Mucosa of stomach (tissue), 1 donor: Measurements from ENCODE around the gene FANCC.

ENCODE experiments used
- H3K27me3 ChIP-seq: one replicate; pipeline ENCODE4 v1.7.0; 2013; ENCODE audit warnings: mild to moderate bottlenecking, low read length; ENCODE audit not compliant: control insufficient read depth, insufficient read depth
- H3K36me3 ChIP-seq: one replicate; pipeline ENCODE4 v1.7.0; 2013; ENCODE audit warnings: low read length; ENCODE audit not compliant: control insufficient read depth, insufficient read depth
- H3K4me1 ChIP-seq: one replicate; pipeline ENCODE4 v1.7.0; 2013; ENCODE audit warnings: mild to moderate bottlenecking, low read length; ENCODE audit not compliant: control insufficient read depth, insufficient read depth
- H3K4me3 ChIP-seq: one replicate; pipeline ENCODE4 v1.7.0; 2013; ENCODE audit warnings: low read length
- H3K9ac ChIP-seq: one replicate; pipeline ENCODE4 v1.7.0; 2013; ENCODE audit warnings: mild to moderate bottlenecking, low read length, moderate library complexity
- H3K9me3 ChIP-seq: one replicate; pipeline ENCODE4 v1.7.0; 2013; ENCODE audit warnings: mild to moderate bottlenecking, low read length, moderate library complexity; ENCODE audit not compliant: control insufficient read depth
- donor health status: Pancreatic carcinoma.

FANCC gene

GRCh38 chr9:95077766-95078370 lies 239.6 kb downstream of the FANCC start:
- peaks cover 39% of the 10 kb centered on the region for H3K4me1 ChIP-seq

GRCh38 chr9:95077053-95077765 lies 240.3 kb downstream of the FANCC start:
- no peaks in the 10 kb centered on the region for H3K9me3 ChIP-seq
- H3K4me3 ChIP-seq = no peak overlapping the region
- no peaks in the 10 kb centered on the region for H3K27me3 ChIP-seq
- H3K9ac ChIP-seq = peak overlapping the region; percentile 18
- peaks cover 39% of the 10 kb centered on the region for H3K4me1 ChIP-seq
- peaks cover 5% of the 10 kb centered on the region for H3K36me3 ChIP-seq

More at GRCh38 chr9:95077766-95078370, 239.6 kb downstream of the FANCC start:
- Histone ChIP-seq H3K27me3 (no peaks in the 10 kb centered on the region), H3K9me3 (no peaks in the 10 kb centered on the region), H3K4me3 (no peak overlapping the region), H3K9ac (peak overlapping the region; percentile 7), H3K36me3 (peaks cover 12% of the 10 kb centered on the region)

- H3K27me3 ChIP-seq = no peaks in the 10 kb centered on the region
- no peak overlapping the region for H3K4me3 ChIP-seq
- peaks cover under 1% of the 10 kb centered on the region for H3K36me3 ChIP-seq
- H3K9ac ChIP-seq = peak overlapping the region; percentile 18
- H3K4me1 ChIP-seq = peaks cover 39% of the 10 kb centered on the region
- no peaks in the 10 kb centered on the region for H3K9me3 ChIP-seq
Measured at GRCh38 chr9:95076696-95077052, 240.8 kb downstream of the FANCC start.

GRCh38 chr9:95075700-95076099 lies 241.8 kb downstream of the FANCC start:
- H3K4me3 ChIP-seq = no peak overlapping the region
- no peaks in the 10 kb centered on the region for H3K27me3 ChIP-seq
- H3K4me1 ChIP-seq = peaks cover 39% of the 10 kb centered on the region
- H3K36me3 ChIP-seq = no peaks in the 10 kb centered on the region
- no peak overlapping the region for H3K9ac ChIP-seq
- H3K9me3 ChIP-seq = no peaks in the 10 kb centered on the region

- Histone ChIP-seq H3K9me3 (no peaks in the 10 kb centered on the region), H3K9ac (no peak overlapping the region), H3K4me1 (peaks cover 39% of the 10 kb centered on the region), H3K4me3 (no peak overlapping the region), H3K27me3 (no peaks in the 10 kb centered on the region), H3K36me3 (no peaks in the 10 kb centered on the region)
Measured at GRCh38 chr9:95074632-95075031, 242.9 kb downstream of the FANCC start.

- Histone ChIP-seq H3K9me3 (no peaks in the 10 kb centered on the region), H3K4me1 (peaks cover 32% of the 10 kb centered on the region), H3K9ac (no peak overlapping the region)
Measured at GRCh38 chr9:95073918-95074317, 243.6 kb downstream of the FANCC start.

GRCh38 chr9:95073042-95073607 lies 244.4 kb downstream of the FANCC start:
- H3K9ac ChIP-seq = no peak overlapping the region
- H3K27me3 ChIP-seq = no peaks in the 10 kb centered on the region
- no peaks in the 10 kb centered on the region for H3K36me3 ChIP-seq
- H3K4me1 ChIP-seq = peaks cover 24% of the 10 kb centered on the region
- no peaks in the 10 kb centered on the region for H3K9me3 ChIP-seq
- no peak overlapping the region for H3K4me3 ChIP-seq

More at GRCh38 chr9:95073918-95074317, 243.6 kb downstream of the FANCC start:
- Histone ChIP-seq H3K36me3 (no peaks in the 10 kb centered on the region), H3K4me3 (no peak overlapping the region), H3K27me3 (no peaks in the 10 kb centered on the region)

GRCh38 chr9:95071925-95072324 lies 245.6 kb downstream of the FANCC start:
- H3K9ac ChIP-seq = no peak overlapping the region
- no peaks in the 10 kb centered on the region for H3K36me3 ChIP-seq
- H3K9me3 ChIP-seq = no peaks in the 10 kb centered on the region
- H3K4me3 ChIP-seq = no peak overlapping the region
- H3K4me1 ChIP-seq = peaks cover 12% of the 10 kb centered on the region
- no peaks in the 10 kb centered on the region for H3K27me3 ChIP-seq

- no peak overlapping the region for H3K9ac ChIP-seq
- H3K9me3 ChIP-seq = no peaks in the 10 kb centered on the region
- H3K4me3 ChIP-seq = no peak overlapping the region
- no peaks in the 10 kb centered on the region for H3K27me3 ChIP-seq
- H3K4me1 ChIP-seq = peaks cover 7% of the 10 kb centered on the region
- no peaks in the 10 kb centered on the region for H3K36me3 ChIP-seq
Measured at GRCh38 chr9:95071450-95071849, 246.1 kb downstream of the FANCC start.

GRCh38 chr9:95070549-95071021 lies 246.9 kb downstream of the FANCC start:
- Histone ChIP-seq H3K36me3 (no peaks in the 10 kb centered on the region), H3K9me3 (no peaks in the 10 kb centered on the region), H3K4me3 (no peak overlapping the region), H3K4me1 (peaks cover 4% of the 10 kb centered on the region), H3K27me3 (no peaks in the 10 kb centered on the region), H3K9ac (no peak overlapping the region)

- no peak overlapping the region for H3K9ac ChIP-seq
- peaks cover 24% of the 10 kb centered on the region for H3K4me1 ChIP-seq
- no peaks in the 10 kb centered on the region for H3K36me3 ChIP-seq
- H3K27me3 ChIP-seq = no peaks in the 10 kb centered on the region
- H3K9me3 ChIP-seq = no peaks in the 10 kb centered on the region
- no peak overlapping the region for H3K4me3 ChIP-seq
Measured at GRCh38 chr9:95067897-95068296, 249.6 kb downstream of the FANCC start.

- no peaks in the 10 kb centered on the region for H3K9me3 ChIP-seq
- no peak overlapping the region for H3K4me3 ChIP-seq
- H3K4me1 ChIP-seq = peaks cover 24% of the 10 kb centered on the region
- H3K9ac ChIP-seq = no peak overlapping the region
- no peaks in the 10 kb centered on the region for H3K36me3 ChIP-seq
- no peaks in the 10 kb centered on the region for H3K27me3 ChIP-seq
Measured at GRCh38 chr9:95067057-95067456, 250.5 kb downstream of the FANCC start.
